Spleen (tissue), 7 donors: ENCODE data around the gene KRTAP4-2.

Experiments
- POLR2A ChIP-seq, 3 donors: fragments of 450-650 bp; IDR thresholded peaks; one replicate each; pipeline ENCODE4 v1.5.1; 2017; ENCODE audit warnings: antibody characterized with exemption in 3 of 3, mild to moderate bottlenecking in 1 of 3
- POLR2AphosphoS5 ChIP-seq, 3 donors: sonication (generic); formaldehyde crosslinking; IDR thresholded peaks; one replicate each; pipeline ENCODE4 v1.5.1; 2017; ENCODE audit warnings: antibody characterized with exemption in 3 of 3
- TF ChIP-seq, protein P1 (sequence below), 11 experiments: fragments of 200-600 bp in 7 of 11; fragments of 450-650 bp in 4 of 11; sonication (generic) in 4 of 11; IDR thresholded peaks in 8 of 11; conservative IDR thresholded peaks in 3 of 11; 1 replicate in 7 of 11; 2 replicates in 4 of 11; pipeline versions ENCODE4 v1.4.0 to v1.8.0; 2016 to 2021; ENCODE audit warnings: antibody characterized with exemption in 11 of 11, inconsistent platforms in 4 of 11, mild to moderate bottlenecking in 1 of 11
- donor health status: DM: no; HTN: no; CAD: no; lungs with moderate emphysema.
- donor health status: DM: no; HTN: no; CAD: no.
- donor health status: DM: no; HTN: no; CAD: no.

DNA sequence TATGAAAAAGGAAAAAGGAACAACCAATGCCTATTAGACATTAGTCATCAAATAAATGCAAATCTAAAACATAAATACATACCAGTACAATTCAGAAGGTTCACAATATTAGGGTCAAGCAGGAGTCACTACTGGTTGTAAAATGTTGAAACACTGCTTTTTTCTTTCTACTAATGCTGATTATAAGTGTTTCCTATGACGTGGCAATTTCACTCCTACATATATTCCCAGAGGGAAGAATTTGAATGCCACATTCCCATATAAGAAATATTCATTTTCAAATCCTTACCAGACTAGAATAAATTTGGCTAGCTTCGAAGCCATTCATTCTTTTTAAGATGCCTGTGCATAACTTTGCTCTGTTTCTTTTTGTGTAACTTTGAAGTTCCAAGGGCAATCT, 45.8 kb upstream of the KRTAP4-2 start:
- TF ChIP-seq, protein P1, sequence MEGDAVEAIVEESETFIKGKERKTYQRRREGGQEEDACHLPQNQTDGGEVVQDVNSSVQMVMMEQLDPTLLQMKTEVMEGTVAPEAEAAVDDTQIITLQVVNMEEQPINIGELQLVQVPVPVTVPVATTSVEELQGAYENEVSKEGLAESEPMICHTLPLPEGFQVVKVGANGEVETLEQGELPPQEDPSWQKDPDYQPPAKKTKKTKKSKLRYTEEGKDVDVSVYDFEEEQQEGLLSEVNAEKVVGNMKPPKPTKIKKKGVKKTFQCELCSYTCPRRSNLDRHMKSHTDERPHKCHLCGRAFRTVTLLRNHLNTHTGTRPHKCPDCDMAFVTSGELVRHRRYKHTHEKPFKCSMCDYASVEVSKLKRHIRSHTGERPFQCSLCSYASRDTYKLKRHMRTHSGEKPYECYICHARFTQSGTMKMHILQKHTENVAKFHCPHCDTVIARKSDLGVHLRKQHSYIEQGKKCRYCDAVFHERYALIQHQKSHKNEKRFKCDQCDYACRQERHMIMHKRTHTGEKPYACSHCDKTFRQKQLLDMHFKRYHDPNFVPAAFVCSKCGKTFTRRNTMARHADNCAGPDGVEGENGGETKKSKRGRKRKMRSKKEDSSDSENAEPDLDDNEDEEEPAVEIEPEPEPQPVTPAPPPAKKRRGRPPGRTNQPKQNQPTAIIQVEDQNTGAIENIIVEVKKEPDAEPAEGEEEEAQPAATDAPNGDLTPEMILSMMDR (IDR thresholded peaks at IDR 0.05 in 8 of 11, conservative IDR thresholded peaks at IDR 0.05 in 3 of 11), result no peak
- TF ChIP-seq POLR2A (IDR thresholded peaks at IDR 0.05), result no peak
- TF ChIP-seq POLR2AphosphoS5 (IDR thresholded peaks at IDR 0.05), result no peak
